ENCODE results near the gene AASDHPPT.

The AASDHPPT gene

DNA sequence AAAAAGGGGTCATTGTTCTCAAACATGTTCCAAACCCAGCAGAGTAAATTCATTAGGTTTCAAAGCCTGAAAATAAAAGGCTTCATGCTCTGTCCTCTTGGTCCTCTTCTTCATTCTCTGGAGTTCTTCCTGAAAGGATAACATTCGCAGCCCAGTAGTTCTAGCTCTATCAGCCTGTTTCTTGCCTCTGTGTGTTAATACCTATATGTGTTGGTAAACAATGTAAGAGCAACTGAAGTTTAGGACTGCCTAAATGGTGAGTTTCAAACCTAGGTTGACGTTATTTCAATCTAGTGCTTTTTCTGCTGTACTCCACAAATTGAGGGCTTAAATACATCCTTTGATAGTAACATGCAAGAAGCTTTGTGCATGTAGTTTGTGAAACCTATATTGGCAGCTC, 9.4 kb downstream of the AASDHPPT start:
- DNase-seq, result no peak

DNA sequence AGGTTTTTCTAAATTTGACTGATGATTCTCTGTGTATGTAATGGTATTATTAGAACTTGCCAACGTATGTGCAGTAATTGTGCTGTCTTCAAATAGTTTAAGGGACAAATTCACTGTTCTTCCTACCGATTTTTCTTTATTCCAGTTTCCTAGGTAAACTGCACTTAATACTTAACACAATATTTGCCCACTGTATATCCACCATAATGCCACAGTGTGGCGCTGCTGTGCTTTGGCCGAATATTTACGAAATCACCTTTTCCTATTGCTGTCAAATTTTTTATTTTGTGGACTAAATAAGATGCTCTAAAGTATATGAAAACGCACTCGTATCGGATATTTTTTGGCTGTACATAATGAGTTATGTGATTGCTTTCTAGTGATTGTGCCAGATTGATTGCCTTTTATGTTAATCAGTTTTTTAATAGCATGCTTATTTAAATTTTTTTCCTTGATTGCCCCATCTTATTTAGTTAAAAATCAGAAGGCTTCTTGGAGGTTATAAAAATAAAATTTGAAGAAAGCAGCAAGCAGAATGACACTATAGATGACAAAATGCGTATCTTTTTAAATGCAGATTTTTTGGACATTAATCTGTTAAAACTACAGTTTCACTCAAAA, 10.5 kb downstream of the AASDHPPT start:
- DNase-seq, result peak; percentile 59

DNA sequence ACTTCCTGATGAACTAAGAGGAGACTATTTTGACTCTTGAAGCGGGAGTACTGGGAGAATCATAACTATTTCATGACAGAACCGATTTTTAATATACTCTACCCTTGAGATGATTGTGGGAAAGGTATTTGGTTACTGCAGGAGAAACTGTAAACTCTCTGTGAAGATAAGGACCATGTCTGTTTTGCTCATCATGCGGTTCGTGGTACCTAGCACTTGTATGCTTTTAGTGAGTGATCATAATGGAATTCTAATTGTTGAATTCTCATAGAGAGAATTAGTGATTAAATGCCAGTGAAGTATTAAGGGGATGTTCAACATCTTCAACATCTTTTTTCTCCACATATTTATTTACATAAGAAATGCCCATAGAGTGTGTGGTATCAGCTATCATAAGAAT, 11.4 kb downstream of the AASDHPPT start:
- no peak for DNase-seq

DNA sequence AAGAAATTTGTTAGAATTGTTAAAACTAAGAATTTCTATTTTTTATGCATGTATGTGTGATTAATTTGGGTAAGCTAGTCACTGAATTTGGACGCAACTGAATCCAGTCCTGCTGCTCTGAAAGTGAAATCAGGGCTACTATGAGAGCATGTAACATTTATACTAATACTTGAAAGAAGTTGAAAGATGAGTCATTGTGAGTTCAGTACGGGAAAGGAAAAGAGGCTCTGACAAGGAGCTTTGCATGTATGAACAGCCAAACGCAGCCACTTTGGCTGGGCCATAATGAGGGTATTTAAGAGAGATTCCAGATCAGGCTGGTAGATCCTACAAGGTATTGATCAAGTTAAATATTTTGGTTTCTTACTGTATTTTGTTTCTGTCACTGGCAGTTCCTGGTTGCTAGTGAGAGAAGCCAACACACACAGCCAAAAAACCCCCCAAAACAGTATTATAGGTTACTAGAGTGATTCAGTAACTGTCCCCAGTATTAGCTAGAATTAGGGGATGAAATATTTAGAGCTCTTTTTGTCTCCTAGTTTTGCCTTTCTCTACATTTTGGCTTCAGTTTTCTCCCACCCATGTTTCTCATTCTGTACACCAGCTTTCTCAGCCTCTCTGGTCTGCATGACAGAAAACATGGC, 14.1 kb downstream of the AASDHPPT start:
- DNase-seq, result no peak

DNA sequence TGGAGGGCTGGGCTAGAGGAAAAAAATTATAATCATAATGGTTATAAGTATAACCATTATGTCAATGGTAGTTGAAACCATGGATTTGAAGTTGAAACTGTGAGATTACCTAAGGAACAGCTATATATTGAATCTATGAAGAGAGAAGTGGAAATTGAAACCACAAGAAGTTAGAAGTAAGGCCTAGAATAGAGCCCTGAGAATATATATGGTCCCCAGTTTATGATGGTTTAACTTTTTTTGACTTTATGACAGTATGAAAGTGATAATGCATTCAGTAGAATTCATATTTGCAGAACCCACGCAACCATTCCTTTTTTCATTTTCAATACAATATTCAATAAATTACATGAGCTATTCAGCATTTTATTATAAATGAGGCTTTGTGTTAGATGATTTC, 15.0 kb downstream of the AASDHPPT start:
- DNase-seq, result no peak

DNA sequence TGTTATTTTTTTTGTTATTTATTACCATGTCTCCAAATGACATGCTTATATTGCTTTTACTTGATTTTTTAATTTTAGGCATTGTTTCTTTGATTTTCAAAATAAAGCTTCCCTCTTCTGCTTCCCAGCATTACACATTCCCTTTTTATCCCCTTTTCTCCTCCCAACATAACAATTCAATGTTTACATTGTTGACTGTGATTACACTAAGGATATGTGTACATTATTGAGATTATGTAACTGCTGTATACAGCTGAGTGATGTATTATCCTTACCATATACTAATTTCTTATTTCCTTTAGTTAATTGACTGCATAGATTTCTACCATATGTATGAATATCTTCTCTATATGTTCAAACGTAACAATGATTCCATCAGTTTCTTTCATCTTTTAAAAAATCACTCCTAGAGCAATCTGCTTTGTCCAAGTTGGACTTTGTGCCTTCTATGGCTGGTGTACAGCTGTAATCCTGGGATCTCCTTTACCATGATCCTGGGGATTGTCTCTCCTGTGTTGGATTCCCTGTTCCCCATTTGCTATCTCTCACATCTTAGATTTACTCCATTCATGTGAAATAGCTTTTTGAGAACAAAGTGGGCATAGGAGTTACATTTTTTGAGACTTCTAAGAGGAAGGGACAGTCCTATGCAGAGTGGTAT, 21.6 kb downstream of the AASDHPPT start:
- DNase-seq, result no peak

DNA sequence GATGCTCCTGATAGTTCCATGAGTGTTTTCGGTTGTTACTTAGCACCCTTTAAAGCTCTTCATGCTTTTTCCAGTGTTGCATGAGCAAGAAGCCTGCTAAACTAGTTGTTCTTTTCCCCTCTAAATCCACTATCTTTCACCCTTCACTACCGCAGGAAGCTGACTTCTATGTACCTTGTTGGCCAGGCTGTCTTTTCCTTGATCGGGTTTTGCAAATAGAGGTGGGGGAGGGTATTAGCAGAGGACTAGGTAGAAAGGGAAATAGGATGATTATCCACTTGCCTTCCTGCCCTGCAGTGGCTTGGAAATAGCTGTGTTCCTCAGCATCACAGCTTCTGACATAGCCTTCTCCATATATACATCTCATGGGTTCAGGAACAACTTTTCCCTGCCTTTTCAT, 23.9 kb downstream of the AASDHPPT start:
- no peak for DNase-seq

DNA sequence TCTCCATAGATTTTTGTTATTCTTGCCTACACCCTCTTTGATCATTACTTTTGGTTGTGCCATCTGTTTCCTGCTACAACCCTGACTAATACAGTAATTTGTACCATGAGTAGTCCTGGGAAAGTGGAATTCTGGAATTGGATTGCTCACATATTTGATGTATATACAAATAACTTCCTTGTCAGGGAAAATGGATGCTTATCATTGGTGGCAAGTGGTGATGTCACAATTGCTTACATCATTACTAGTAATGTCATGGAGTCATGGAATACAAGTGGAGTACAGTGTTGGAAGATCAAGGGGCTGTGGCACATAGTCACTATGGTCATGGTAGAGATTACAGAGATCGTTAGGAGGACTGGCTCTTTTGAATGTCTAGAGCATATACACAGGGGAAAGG, 24.4 kb downstream of the AASDHPPT start:
- DNase-seq, result no peak

DNA sequence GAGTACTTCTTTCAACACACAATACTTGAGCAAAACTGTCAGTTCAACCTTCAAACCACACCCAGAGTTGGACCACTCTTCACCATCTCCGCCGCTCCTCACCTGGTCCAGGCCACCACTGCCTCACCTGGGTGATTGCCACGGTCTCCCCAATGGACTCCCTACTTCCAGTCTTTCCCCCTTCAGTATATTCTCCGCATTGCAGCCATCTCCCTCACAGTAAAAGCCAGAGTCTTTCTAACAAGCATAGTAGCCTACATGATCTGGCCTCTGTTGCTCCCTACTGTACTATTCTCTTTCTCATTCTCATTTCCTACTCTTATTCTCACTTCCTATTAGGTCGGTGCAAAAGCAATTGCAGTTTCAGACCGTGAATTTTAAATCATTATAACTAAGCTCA, 28.5 kb downstream of the AASDHPPT start:
- DNase-seq, result no peak

DNA sequence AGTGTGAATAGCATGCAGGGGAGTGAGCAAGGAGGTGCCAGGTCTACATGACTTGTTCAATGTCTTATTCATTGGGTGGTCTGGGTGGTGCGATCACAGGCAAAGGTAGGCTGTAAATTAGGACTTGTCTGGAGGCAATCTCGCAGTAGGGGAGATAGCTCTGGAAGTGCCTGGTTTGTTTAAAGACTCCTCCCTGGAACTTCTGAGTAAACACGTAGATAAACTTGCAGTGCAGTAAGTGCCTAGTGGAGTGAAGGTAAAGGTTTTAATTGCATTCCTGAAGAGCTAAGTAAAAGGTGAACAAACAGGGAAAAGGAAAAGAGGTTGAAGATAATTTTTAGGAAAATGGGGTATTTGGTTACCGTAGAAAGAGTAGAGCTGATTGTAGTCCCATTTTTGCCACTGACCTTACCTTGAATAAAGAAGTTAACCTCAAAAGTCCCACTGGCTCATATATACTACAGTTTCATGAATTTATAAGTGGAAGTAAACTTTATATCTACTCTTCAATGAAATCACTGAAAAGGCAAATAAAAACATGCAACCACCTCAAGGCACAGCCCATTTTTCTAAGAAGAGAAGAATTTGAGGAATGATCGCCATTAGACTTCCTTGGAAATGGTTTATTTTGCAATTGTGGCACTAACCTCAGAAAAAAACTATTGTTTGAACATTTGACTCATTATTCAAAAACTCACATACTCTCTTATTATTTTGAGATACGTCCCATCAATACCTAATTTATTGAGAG, 44.3 kb downstream of the AASDHPPT start:
- DNase-seq, result no peak

DNA sequence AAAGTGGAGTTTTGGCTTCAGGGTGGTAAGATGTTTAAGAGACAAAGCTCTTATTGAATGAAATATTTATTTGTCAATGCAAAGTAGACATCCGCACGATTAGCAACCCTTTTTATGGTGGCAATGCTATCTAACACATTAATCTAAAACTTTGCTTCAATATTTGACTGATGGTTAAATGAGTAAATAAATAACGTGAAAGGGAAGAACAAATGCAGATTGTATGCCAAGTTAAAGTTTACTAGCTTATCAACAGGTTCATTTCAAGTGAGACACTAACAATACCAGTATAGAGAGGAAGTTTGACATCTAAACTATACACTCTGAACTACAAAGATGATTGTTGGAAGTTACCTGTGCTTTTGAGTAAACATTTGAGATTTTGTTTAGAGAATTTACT, 50.1 kb downstream of the AASDHPPT start:
- no peak for DNase-seq

DNA sequence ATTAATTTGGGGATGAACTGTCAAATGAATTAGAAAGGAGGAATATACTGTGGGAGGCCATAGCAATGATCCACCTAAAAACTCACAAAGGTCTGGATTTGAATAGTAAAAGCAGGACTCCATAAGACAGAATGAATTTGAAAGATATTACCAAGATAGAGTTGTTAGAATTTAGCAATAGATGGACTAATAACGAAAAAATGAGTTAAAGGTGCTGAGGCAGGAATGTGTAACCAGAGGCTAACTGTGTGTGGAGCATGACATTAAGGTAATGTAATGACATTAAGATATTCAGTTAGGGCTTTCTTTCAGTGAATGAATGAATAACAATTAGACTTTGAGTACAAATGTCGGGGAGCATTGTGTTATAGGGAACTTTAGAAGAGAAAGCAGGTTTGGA, 51.3 kb downstream of the AASDHPPT start:
- DNase-seq, result no peak

DNA sequence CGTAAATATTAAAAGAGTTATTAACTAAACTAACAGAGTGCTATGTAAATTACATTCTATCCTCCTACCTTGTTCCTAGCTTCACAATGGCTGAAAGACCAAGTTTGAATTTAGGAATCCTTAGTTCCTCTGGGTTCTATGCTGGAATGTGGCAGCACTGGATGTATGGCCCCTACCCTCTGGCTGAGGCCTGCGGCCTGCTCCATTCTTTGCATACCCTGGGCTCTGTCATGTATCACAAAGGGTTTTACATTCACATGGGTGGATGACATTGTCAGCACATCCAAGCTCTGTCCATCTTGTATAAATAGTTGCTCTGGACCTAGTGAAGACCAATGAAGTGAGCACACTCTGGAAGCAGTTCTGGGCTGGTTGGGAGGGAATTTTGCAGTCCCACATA, 54.5 kb downstream of the AASDHPPT start:
- DNase-seq, result no peak

DNA sequence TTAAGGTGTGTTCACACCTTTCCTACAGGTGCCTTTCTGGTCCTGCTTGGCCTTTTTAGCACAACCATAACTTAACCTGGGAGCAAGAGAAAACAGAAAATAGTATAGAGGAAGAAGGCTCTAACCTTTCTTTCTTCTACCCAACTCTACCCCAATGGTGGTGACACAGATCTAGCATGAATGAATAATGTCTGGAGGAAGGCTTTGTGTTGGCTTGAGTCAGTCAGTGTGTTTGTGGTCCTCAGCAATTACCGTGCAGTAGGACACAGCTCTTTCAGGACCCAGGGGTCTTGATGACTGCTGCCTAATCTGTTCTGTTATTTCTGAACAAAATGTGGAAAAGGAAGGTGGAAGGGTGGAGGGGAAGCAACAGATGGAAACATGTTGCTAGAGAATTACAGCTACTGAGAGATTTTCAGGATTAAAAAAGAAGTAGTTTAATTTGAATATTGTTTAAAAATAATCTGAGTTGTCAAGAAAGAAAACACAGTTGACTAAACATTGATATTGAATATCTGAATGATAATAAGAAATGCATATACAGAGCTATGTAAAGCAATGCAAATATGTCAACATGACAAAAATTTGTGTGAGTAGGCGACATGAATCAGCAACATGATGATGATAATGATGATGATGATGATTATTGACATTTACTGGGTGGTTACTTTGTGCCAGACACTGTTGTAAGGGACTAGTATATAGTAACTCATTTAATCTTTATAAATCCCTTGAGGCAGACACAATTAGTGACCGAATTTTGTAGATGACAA, 55.3 kb downstream of the AASDHPPT start:
- no peak for DNase-seq

DNA sequence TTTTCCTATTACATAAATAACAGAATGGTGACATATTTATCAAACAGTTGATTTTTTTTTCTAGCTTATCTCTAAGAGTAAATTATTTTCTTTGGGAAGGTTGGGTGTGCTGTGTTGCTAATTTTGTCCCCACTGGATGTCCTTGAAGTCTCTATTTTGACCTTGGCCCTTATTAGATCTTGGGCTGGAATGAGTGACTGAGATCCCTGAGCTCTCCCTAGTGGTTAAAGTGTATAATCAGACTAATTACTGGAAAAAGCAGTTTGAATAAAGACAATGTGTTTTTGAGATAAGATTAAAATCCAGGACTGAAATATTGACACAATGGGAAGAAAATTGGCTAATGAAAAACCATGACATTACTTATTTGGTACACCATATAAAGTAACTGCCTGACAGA, 56.1 kb downstream of the AASDHPPT start:
- no peak for DNase-seq

DNA sequence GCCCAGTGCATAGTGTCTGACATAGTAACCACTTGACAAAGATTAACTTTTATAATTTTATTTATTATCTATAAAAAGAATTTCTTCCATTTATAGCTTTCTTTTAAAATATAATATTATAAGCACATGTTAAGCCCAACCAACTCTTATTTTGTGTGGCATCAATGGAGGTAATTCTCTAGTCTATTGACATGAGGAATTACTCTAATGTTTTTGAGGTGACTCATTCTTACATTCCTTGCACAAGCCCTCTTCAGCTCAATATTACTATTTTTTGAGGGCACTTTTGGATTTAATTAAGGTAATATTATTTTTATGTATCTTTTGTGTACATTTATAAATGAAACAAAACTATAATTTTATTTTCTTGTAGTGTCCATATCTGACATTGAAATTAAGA, 59.6 kb downstream of the AASDHPPT start:
- no peak for DNase-seq

DNA sequence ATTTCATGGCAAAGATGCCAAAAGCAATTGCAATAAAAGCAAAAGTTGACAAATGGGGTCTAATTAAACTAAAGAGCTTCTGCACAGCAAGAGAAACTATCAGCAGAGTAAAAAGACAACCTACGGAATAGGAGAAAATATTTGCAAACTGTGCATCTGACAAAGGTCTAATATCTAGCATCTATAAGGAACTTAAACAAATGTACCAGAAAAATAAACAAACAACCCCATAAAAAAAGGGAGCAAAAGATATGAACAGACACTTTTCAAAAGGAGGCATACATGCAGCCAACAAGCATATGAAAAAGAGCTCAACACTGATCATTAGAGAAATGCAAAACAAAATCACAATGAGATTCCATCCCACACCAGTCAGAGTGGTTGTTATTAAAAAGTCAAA, 60.3 kb downstream of the AASDHPPT start:
- no peak for DNase-seq

Data from RPMI8226 (cell line).